K562 (cell line): ENCODE results near the gene CABS1. TPM values are rescaled to one million over a fixed set of nuclear protein-coding genes. Genes with fewer than 3 reads are reported as not detected.

Experiments used
- ATAC-seq: fragments of 200-7000 bp; cut with Tn5 transposase; 3 replicates; pipeline ENCODE4 v1.9.1; 2020; ENCODE audit warnings: moderate library complexity
- BruUV-seq: library from RNA; stranded (reverse); fragments of 400-500 nt; replicated peaks from 2 replicates; lab custom pipeline; 2021; lab: Mats Ljungman, UMichigan
- CTCF ChIA-PET: fragments of 300-600 bp; formaldehyde crosslinking; extraction: SDS; loops from one replicate; lab custom pipeline; 2021; ENCODE audit warnings: low intra/inter-chr PET ratio; lab: Yijun Ruan, JAX
- POLR2A ChIA-PET: fragments of 300-600, 350-650 bp; sonication (Branson Sonifier 250); formaldehyde crosslinking; extraction: SDS; loops from one replicate; lab custom pipeline; 2021; ENCODE audit warnings: antibody characterized with exemption, inconsistent platforms; lab: Yijun Ruan, JAX
- DNase-seq, 4 experiments: peaks; one replicate each; pipeline versions ENCODE4 v3.0.0 to v3.0.0-alpha.2; 2011 to 2018; ENCODE audit warnings: low spot score in 3 of 4, mixed read lengths in 3 of 4; ENCODE audit errors: extremely low read depth in 1 of 4
- FAIRE-seq: peaks from 2 replicates; lab custom pipeline; 2011; peaks lifted over from hg19 to GRCh38; lab: Jason Lieb, UNC
- H2AFZ ChIP-seq: 2 replicates; pipeline ENCODE4 v1.6.0; 2011; ENCODE audit warnings: low read depth, low read length, control low read depth, inconsistent platforms
- H3K27ac ChIP-seq: fragments of 200-600 bp; 3 replicates; pipeline ENCODE4 v1.8.0; 2011; ENCODE audit warnings: low read depth, mild to moderate bottlenecking, control low read depth, inconsistent platforms, low read length, moderate library complexity, mixed read lengths; ENCODE audit errors: extremely low read depth
- H3K27me3 ChIP-seq, 2 experiments: fragments of 300-600 bp in 1 of 2; 2 replicates in 1 of 2; 3 replicates in 1 of 2; pipeline versions ENCODE4 v1.6.0 to v1.8.0; 2011; ENCODE audit warnings: inconsistent platforms in 2 of 2, low read length in 2 of 2, mild to moderate bottlenecking in 1 of 2, mixed read lengths in 1 of 2, moderate library complexity in 1 of 2; ENCODE audit not compliant: control insufficient read depth in 2 of 2, insufficient read depth in 2 of 2
- H3K36me3 ChIP-seq: fragments of 300-600 bp; 3 replicates; pipeline ENCODE4 v1.8.0; 2011; ENCODE audit warnings: mild to moderate bottlenecking, low read length, inconsistent platforms; ENCODE audit not compliant: control insufficient read depth, insufficient read depth
- H3K4me1 ChIP-seq, 2 experiments: fragments of 200-600 bp in 1 of 2; replicated peaks in 1 of 2; 2 replicates in 1 of 2; 3 replicates in 1 of 2; pipeline versions ENCODE4 v1.5.1 to v1.8.0; 2011; ENCODE audit warnings: inconsistent platforms in 2 of 2, low read length in 2 of 2, mild to moderate bottlenecking in 1 of 2, mixed read lengths in 1 of 2, moderate library complexity in 1 of 2; ENCODE audit not compliant: control insufficient read depth in 2 of 2, insufficient read depth in 2 of 2
- H3K4me2 ChIP-seq: 2 replicates; pipeline ENCODE4 v1.6.1; 2011; ENCODE audit warnings: low read length, control low read depth, inconsistent platforms, mixed read lengths; ENCODE audit not compliant: insufficient read depth
- H3K4me3 ChIP-seq: fragments of 200-600 bp; sonication (generic), shearing (Covaris generic); 2 replicates; pipeline ENCODE4 v1.5.1; 2016; ENCODE audit warnings: control low read depth, inconsistent platforms
- H3K79me2 ChIP-seq: fragments of 200-600 bp; 3 replicates; pipeline ENCODE4 v1.8.0; 2011; ENCODE audit warnings: low read length, inconsistent platforms; ENCODE audit not compliant: control insufficient read depth, insufficient read depth
- H3K9ac ChIP-seq, 2 experiments: 2 replicates each; pipeline versions ENCODE4 v1.6.0 to v1.6.1; 2011; ENCODE audit warnings: low read depth in 2 of 2, low read length in 2 of 2, control low read depth in 1 of 2, inconsistent platforms in 1 of 2, mild to moderate bottlenecking in 1 of 2, mixed read lengths in 1 of 2; ENCODE audit not compliant: insufficient read depth in 1 of 2
- H3K9me1 ChIP-seq: one replicate; pipeline ENCODE4 v1.6.0; 2011; ENCODE audit warnings: inconsistent platforms, mild to moderate bottlenecking, low read length, moderate library complexity; ENCODE audit not compliant: control insufficient read depth, insufficient read depth
- H3K9me3 ChIP-seq: replicated peaks from 2 replicates; pipeline ENCODE4 v1.5.1; 2011; ENCODE audit warnings: low read depth, low read length, inconsistent platforms; ENCODE audit not compliant: control insufficient read depth, insufficient read depth
- H4K20me1 ChIP-seq: replicated peaks from 2 replicates; pipeline ENCODE4 v1.6.1; 2011; ENCODE audit warnings: low read length, inconsistent platforms, mixed read lengths; ENCODE audit not compliant: control insufficient read depth, insufficient read depth
- JUN ChIP-seq, 2 experiments: sonication (generic) in 1 of 2; formaldehyde crosslinking in 1 of 2; IDR thresholded peaks; 2 replicates each; pipeline versions ENCODE4 v1.6.1 to v1.8.0; 2012 to 2022; ENCODE audit warnings: borderline replicate concordance in 2 of 2, mild to moderate bottlenecking in 2 of 2, improper control_type of control experiment in 1 of 2, low read depth in 1 of 2, low read length in 1 of 2, missing genetic modification reagents in 1 of 2
- ZC3H8 ChIP-seq: fragments of 450-650 bp; IDR thresholded peaks from 2 replicates; pipeline ENCODE4 v1.6.1; 2017
- ZKSCAN3 ChIP-seq: fragments of 250-450 bp; sonication (Bioruptor Pico); IDR thresholded peaks from 2 replicates; pipeline ENCODE4 v1.4.0; 2020
- ZNF75A ChIP-seq: fragments of 450-650 bp; formaldehyde crosslinking; IDR thresholded peaks from 2 replicates; pipeline ENCODE4 v1.4.0; 2020; ENCODE audit warnings: mild to moderate bottlenecking
- ZNF764 ChIP-seq: fragments of 250-450 bp; sonication (Bioruptor Pico); IDR thresholded peaks from 2 replicates; pipeline ENCODE4 v1.4.0; 2020; ENCODE audit warnings: low read depth, mild to moderate bottlenecking, moderate library complexity
- WGBS: fragments of 100-300 bp; shearing (Covaris generic); methylation state at CpG from one replicate; pipeline ENCODE4 v1.1.6; 2016; ENCODE audit warnings: low coverage, mixed read lengths; ENCODE audit not compliant: insufficient coverage; ENCODE audit errors: missing lambda C conversion rate; 5-methylcytosine and 5-hydroxymethylcytosine counted together
- in situ Hi-C: fragments of 300-500 bp; cut with MboI; formaldehyde crosslinking; loops from 4 replicates; pipeline ENCODE4 v1.15.0; 2018; ENCODE audit warnings: inconsistent platforms, mixed read lengths
- intact Hi-C: fragments of 100-400 bp; cut with micrococcal nuclease; formaldehyde crosslinking; loops from 2 replicates; pipeline ENCODE4 v1.14.2; 2022
- polyA plus RNA-seq, 8 experiments: library from polyadenylated mRNA; depleted of rRNA in 4 of 8; stranded (reverse) in 5 of 8; unstranded in 3 of 8; fragments of >200 nt; fragmentation: Nextera tagmentation in 2 of 8; fragmentation: Illumina TruSeq in 1 of 8; extraction: Ambion mirVana in 2 of 8; extraction: Trizol in 1 of 8; gene quantifications; 2 replicates each; pipeline versions ENCODE4 v1.2.1 to v1.2.3, GENCODE V29; 2011 to 2014; ENCODE audit warnings: inconsistent platforms in 1 of 8, missing spikeins in 1 of 8
- total RNA-seq, 7 experiments: library from RNA; depleted of rRNA in 6 of 7; stranded (reverse); fragments of >200 nt in 6 of 7; fragmentation: Illumina TruSeq in 2 of 7; extraction: Trizol in 2 of 7; gene quantifications; 2 replicates each; pipeline versions ENCODE4 v1.2.1 to v1.2.3, GENCODE V29; 2011 to 2021; ENCODE audit warnings: low replicate concordance in 1 of 7
- TF ChIP-seq, protein P1 (sequence below): fragments of 250-450 bp; sonication (Bioruptor Pico); IDR thresholded peaks from 2 replicates; pipeline ENCODE4 v1.5.0; 2020; ENCODE audit warnings: mild to moderate bottlenecking, borderline replicate concordance
- TF ChIP-seq, protein P2 (sequence below): fragments of 450-650 bp; IDR thresholded peaks from 2 replicates; pipeline ENCODE4 v1.6.1; 2017; ENCODE audit warnings: antibody characterized with exemption
- TF ChIP-seq, protein P3 (sequence below), 2 experiments: fragments of 450-650 bp; formaldehyde crosslinking in 1 of 2; IDR thresholded peaks; 2 replicates each; pipeline versions ENCODE4 v1.4.0 to v1.6.1; 2014 to 2020; ENCODE audit warnings: mild to moderate bottlenecking in 2 of 2, borderline replicate concordance in 1 of 2, low read depth in 1 of 2

The CABS1 gene
- total and polyA plus RNA-seq, 9 of the 15 experiments (the other 6 are each of a cell fraction or from before 2014, with no cell fraction given): not detected

DNA sequence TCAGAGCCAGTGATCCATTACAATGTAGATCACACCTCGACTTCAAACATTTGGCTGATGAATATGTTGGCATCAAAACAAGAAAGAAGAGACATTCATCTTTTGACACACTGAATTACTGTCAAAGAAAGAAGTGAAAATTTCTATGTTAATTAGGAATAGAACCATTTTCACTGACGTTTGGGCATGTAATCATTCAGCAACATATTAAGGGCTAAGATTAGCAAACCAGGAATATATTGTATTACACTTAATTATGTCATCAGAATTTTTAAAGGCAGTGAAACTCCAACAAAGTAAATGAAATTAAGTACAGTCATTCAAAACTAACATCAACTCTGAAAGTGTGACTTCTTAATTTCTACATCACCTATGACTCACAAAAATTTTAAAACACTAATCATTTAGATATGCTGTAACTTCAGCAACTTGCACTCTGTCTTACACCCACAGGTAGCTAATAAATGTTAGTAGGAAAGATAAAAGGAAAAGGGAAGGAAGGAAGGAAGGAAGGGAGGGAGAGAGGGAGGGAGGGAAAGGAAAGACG is 24.4 kb downstream of the CABS1 start (continued):
- TF ChIP-seq, protein P1, sequence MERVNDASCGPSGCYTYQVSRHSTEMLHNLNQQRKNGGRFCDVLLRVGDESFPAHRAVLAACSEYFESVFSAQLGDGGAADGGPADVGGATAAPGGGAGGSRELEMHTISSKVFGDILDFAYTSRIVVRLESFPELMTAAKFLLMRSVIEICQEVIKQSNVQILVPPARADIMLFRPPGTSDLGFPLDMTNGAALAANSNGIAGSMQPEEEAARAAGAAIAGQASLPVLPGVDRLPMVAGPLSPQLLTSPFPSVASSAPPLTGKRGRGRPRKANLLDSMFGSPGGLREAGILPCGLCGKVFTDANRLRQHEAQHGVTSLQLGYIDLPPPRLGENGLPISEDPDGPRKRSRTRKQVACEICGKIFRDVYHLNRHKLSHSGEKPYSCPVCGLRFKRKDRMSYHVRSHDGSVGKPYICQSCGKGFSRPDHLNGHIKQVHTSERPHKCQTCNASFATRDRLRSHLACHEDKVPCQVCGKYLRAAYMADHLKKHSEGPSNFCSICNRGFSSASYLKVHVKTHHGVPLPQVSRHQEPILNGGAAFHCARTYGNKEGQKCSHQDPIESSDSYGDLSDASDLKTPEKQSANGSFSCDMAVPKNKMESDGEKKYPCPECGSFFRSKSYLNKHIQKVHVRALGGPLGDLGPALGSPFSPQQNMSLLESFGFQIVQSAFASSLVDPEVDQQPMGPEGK (CRISPR knock-in tag): no peak
- TF ChIP-seq ZC3H8: no peak
- TF ChIP-seq, protein P2, sequence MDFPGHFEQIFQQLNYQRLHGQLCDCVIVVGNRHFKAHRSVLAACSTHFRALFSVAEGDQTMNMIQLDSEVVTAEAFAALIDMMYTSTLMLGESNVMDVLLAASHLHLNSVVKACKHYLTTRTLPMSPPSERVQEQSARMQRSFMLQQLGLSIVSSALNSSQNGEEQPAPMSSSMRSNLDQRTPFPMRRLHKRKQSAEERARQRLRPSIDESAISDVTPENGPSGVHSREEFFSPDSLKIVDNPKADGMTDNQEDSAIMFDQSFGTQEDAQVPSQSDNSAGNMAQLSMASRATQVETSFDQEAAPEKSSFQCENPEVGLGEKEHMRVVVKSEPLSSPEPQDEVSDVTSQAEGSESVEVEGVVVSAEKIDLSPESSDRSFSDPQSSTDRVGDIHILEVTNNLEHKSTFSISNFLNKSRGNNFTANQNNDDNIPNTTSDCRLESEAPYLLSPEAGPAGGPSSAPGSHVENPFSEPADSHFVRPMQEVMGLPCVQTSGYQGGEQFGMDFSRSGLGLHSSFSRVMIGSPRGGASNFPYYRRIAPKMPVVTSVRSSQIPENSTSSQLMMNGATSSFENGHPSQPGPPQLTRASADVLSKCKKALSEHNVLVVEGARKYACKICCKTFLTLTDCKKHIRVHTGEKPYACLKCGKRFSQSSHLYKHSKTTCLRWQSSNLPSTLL: no peak
- TF ChIP-seq ZNF75A (CRISPR knock-in tag): no peak
- no peak for TF ChIP-seq ZKSCAN3 (CRISPR knock-in tag)

DNA sequence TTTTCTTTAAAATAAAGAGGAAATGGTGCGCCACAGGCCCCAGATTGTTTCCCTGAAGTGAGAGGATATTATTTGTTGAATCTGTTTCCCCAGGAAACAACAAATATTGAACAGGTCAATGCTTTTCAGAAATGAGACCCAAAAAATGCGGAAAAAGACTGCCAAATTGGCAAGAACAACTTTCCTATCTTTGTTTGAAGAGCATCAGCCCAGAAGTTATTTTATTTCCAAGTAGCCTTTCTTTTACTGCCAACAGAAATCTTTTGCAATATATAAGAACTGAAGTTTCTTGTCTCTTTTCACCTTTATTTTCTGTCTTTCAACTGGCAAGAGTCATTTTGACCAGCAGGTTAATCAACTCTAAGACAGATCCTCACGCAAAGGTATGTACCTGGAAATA is 25.7 kb downstream of the CABS1 start, which contains the start of gene SMR3A:
TSS of gene SMR3A (plus strand) at position 301 of the 400 bp plus-strand sequence. CDS start 1,356 bp downstream, outside the sequence.
- ChIA-PET CTCF (no interaction called here), POLR2A (no interaction called here)
- H3K36me3 ChIP-seq: no peaks in the 10 kb centered on the region
- no TSS peak for BruUV-seq
- no peaks in the 10 kb centered on the region for H3K27me3 ChIP-seq
- intact Hi-C loops (no loop called here), in situ Hi-C loops (no loop called here)
- no peak within 1 kb of the TSS for H2AFZ ChIP-seq
- ATAC-seq (no peak), DNase-seq (no peak), FAIRE-seq (no peak)
- H3K4me2 ChIP-seq: no peak within 1 kb of the TSS
- H3K4me1 ChIP-seq: no peaks in the 10 kb centered on the region
- no peaks in the 10 kb centered on the region for H3K79me2 ChIP-seq
- H3K9ac ChIP-seq: no peak within 1 kb of the TSS
- WGBS: 0% methylated on average over 3 of the region's 3 CpGs
- no peaks in the 10 kb centered on the region for H3K9me1 ChIP-seq
- no peak within 1 kb of the TSS for H3K4me3 ChIP-seq
- no peaks in the 10 kb centered on the region for H3K9me3 ChIP-seq
- H3K27ac ChIP-seq: no peak within 1 kb of the TSS
- H4K20me1 ChIP-seq: no peaks in the 10 kb centered on the region
- TF ChIP-seq JUN (IDR thresholded peaks at IDR 0.05; ENCODE audit: borderline replicate concordance, low read depth, low read length) (no peak), JUN (CRISPR knock-in tag; IDR thresholded peaks at IDR 0.05; ENCODE audit: borderline replicate concordance) (no peak), ZNF764 (CRISPR knock-in tag) (no peak)
- TF ChIP-seq, protein P3, sequence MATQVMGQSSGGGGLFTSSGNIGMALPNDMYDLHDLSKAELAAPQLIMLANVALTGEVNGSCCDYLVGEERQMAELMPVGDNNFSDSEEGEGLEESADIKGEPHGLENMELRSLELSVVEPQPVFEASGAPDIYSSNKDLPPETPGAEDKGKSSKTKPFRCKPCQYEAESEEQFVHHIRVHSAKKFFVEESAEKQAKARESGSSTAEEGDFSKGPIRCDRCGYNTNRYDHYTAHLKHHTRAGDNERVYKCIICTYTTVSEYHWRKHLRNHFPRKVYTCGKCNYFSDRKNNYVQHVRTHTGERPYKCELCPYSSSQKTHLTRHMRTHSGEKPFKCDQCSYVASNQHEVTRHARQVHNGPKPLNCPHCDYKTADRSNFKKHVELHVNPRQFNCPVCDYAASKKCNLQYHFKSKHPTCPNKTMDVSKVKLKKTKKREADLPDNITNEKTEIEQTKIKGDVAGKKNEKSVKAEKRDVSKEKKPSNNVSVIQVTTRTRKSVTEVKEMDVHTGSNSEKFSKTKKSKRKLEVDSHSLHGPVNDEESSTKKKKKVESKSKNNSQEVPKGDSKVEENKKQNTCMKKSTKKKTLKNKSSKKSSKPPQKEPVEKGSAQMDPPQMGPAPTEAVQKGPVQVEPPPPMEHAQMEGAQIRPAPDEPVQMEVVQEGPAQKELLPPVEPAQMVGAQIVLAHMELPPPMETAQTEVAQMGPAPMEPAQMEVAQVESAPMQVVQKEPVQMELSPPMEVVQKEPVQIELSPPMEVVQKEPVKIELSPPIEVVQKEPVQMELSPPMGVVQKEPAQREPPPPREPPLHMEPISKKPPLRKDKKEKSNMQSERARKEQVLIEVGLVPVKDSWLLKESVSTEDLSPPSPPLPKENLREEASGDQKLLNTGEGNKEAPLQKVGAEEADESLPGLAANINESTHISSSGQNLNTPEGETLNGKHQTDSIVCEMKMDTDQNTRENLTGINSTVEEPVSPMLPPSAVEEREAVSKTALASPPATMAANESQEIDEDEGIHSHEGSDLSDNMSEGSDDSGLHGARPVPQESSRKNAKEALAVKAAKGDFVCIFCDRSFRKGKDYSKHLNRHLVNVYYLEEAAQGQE (IDR thresholded peaks at IDR 0.05; ENCODE audit: borderline replicate concordance): no peak
- TF ChIP-seq, protein P3 (CRISPR knock-in tag; IDR thresholded peaks at IDR 0.05; ENCODE audit: low read depth): no peak
